ENCODE measurements around the gene MRPS2. TPM values are rescaled to one million over a fixed set of nuclear protein-coding genes. Genes with fewer than 3 reads are reported as not detected.

The MRPS2 gene
- polyA plus RNA-seq, 1 donor from 2014 or later = 20.1 TPM

- TF ChIP-seq TAF1 (IDR thresholded peaks at IDR 0.05; ENCODE audit: low read depth) (no peak), EZH2 (IDR thresholded peaks at IDR 0.05; ENCODE audit: borderline replicate concordance, insufficient read depth, low read length, poor library complexity, severe bottlenecking) (no peak), POLR2AphosphoS5 (IDR thresholded peaks at IDR 0.05) (no peak), SMC3 (conservative IDR thresholded peaks at IDR 0.05; ENCODE audit: poor library complexity) (no peak), MXI1 (conservative IDR thresholded peaks at IDR 0.05; ENCODE audit: poor library complexity, severe bottlenecking) (no peak), CTCF (IDR thresholded peaks at IDR 0.05; ENCODE audit: poor library complexity, severe bottlenecking) (no peak), EP300 (conservative IDR thresholded peaks at IDR 0.05; ENCODE audit: poor library complexity, severe bottlenecking) (no peak), REST (IDR thresholded peaks at IDR 0.05; ENCODE audit: borderline replicate concordance) (no peak), RAD21 (conservative IDR thresholded peaks at IDR 0.05) (no peak)
- no peaks in the 10 kb centered on the region for H3K79me2 ChIP-seq (replicated peaks; ENCODE audit: insufficient read depth, low read length)
- peak overlapping the region; percentile 79 for H3K9ac ChIP-seq (ENCODE audit: low read length)
- no peaks in the 10 kb centered on the region for H4K20me1 ChIP-seq (ENCODE audit: insufficient read depth)
- peak overlapping the region; percentile 14 for H2AFZ ChIP-seq (ENCODE audit: low read depth, low read length)
- H3K27ac ChIP-seq (ENCODE audit: low read length) = no peak overlapping the region
- H3K27me3 ChIP-seq (ENCODE audit: insufficient read depth, low read depth, low read length) = no peaks in the 10 kb centered on the region
- no peaks in the 10 kb centered on the region for H3F3A ChIP-seq (ENCODE audit: insufficient read depth, low read length, poor library complexity, severe bottlenecking)
- peak overlapping the region; percentile 46 for H3K4me2 ChIP-seq (ENCODE audit: low read length)
- H3K9me3 ChIP-seq (ENCODE audit: low read length) = no peaks in the 10 kb centered on the region
- H3K4me3 ChIP-seq (ENCODE audit: low read length) = peak overlapping the region; percentile 94
- no peaks in the 10 kb centered on the region for H3K9me2 ChIP-seq (ENCODE audit: insufficient read depth, low read length)
- no peaks in the 10 kb centered on the region for H3K36me3 ChIP-seq (ENCODE audit: insufficient read depth, low read length)
These were observed 19.6 kb upstream of the MRPS2 start for GRCh38 chr9:135480940-135481310.

GRCh38 chr9:135482015-135482754, 18.3 kb upstream of the MRPS2 start:
- H4K20me1 ChIP-seq (ENCODE audit: insufficient read depth) = no peaks in the 10 kb centered on the region

More at GRCh38 chr9:135482015-135482754, 18.3 kb upstream of the MRPS2 start:
- Histone ChIP-seq H3K4me3 (ENCODE audit: low read length) (no peak overlapping the region), H3K27me3 (ENCODE audit: insufficient read depth, low read depth, low read length) (no peaks in the 10 kb centered on the region), H3K9ac (ENCODE audit: low read length) (no peak overlapping the region), H2AFZ (ENCODE audit: low read depth, low read length) (no peak overlapping the region), H3K27ac (ENCODE audit: low read length) (no peak overlapping the region), H3K79me2 (replicated peaks; ENCODE audit: insufficient read depth, low read length) (no peaks in the 10 kb centered on the region), H3K9me3 (ENCODE audit: low read length) (no peaks in the 10 kb centered on the region), H3K4me2 (ENCODE audit: low read length) (no peak overlapping the region), H3K36me3 (ENCODE audit: insufficient read depth, low read length) (no peaks in the 10 kb centered on the region), H3F3A (ENCODE audit: insufficient read depth, low read length, poor library complexity, severe bottlenecking) (no peaks in the 10 kb centered on the region), H3K9me2 (ENCODE audit: insufficient read depth, low read length) (no peaks in the 10 kb centered on the region)
- no peak for TF ChIP-seq SMC3 (conservative IDR thresholded peaks at IDR 0.05; ENCODE audit: poor library complexity)
- TF ChIP-seq REST (IDR thresholded peaks at IDR 0.05; ENCODE audit: borderline replicate concordance) = no peak
- no peak for TF ChIP-seq CTCF (IDR thresholded peaks at IDR 0.05; ENCODE audit: poor library complexity, severe bottlenecking)
- TF ChIP-seq EZH2 (IDR thresholded peaks at IDR 0.05; ENCODE audit: borderline replicate concordance, insufficient read depth, low read length, poor library complexity, severe bottlenecking) = no peak
- TF ChIP-seq EP300 (conservative IDR thresholded peaks at IDR 0.05; ENCODE audit: poor library complexity, severe bottlenecking) = no peak
- no peak for TF ChIP-seq TAF1 (IDR thresholded peaks at IDR 0.05; ENCODE audit: low read depth)
- TF ChIP-seq POLR2AphosphoS5 (IDR thresholded peaks at IDR 0.05) = no peak
- TF ChIP-seq MXI1 (conservative IDR thresholded peaks at IDR 0.05; ENCODE audit: poor library complexity, severe bottlenecking) = no peak
- TF ChIP-seq RAD21 (conservative IDR thresholded peaks at IDR 0.05) = no peak

All from neural cell (in vitro differentiated cells).